ENCODE measurements around the gene ROM1.

ROM1 gene

GRCh38 chr11:62621027-62621566, 8.0 kb downstream of the ROM1 start:
- peaks cover 30% of the 10 kb centered on the region for H3K36me3 ChIP-seq
- 0 out of 2 replicates have a peak, but pooled peaks cover 5% of the 10 kb centered on the region for H4K20me1 ChIP-seq
- no peaks in the 10 kb centered on the region for H3K27me3 ChIP-seq
- H3K4me1 ChIP-seq: peaks cover 55% of the 10 kb centered on the region
- no peak for TF ChIP-seq Cebpa-rat (IDR thresholded peaks at IDR 0.05)
- peak overlapping the region; percentile 85 for H3K4me3 ChIP-seq
- H3K9ac ChIP-seq: peak overlapping the region; percentile 91
- H3K9me3 ChIP-seq: no peaks in the 10 kb centered on the region
- peak overlapping the region; percentile 97 for H3K4me2 ChIP-seq
- peak overlapping the region; percentile 88 for H3K27ac ChIP-seq

GRCh38 chr11:62621567-62622470, 8.8 kb downstream of the ROM1 start, which contains the start of gene B3GAT3:
B3GAT3 (minus strand) TSS chr11:62621986; CDS start chr11:62621947, 39 bp downstream.
- Histone ChIP-seq H3K27me3 (no peaks in the 10 kb centered on the region), H3K4me3 (peak within 1 kb of the TSS; percentile 85), H3K4me2 (peak within 1 kb of the TSS; percentile 97), H3K4me1 (peaks cover 58% of the 10 kb centered on the region), H3K9me3 (no peaks in the 10 kb centered on the region), H3K36me3 (peaks cover 30% of the 10 kb centered on the region), H3K9ac (peak within 1 kb of the TSS; percentile 91), H3K27ac (peak within 1 kb of the TSS; percentile 88), H4K20me1 (0 out of 2 replicates have a peak, but pooled peaks cover 5% of the 10 kb centered on the region)
- TF ChIP-seq Cebpa-rat (IDR thresholded peaks at IDR 0.05): peak; percentile 87

- Histone ChIP-seq H3K4me2 (peak overlapping the region; percentile 97), H3K9ac (no peak overlapping the region), H3K36me3 (peaks cover 30% of the 10 kb centered on the region), H3K4me1 (peaks cover 58% of the 10 kb centered on the region), H3K9me3 (no peaks in the 10 kb centered on the region), H3K27ac (peak overlapping the region; percentile 88; the same call in 1 of the 2 replicates), H4K20me1 (0 out of 2 replicates have a peak, but pooled peaks cover 5% of the 10 kb centered on the region), H3K4me3 (peak overlapping the region; percentile 85; the same call in 1 of the 2 replicates), H3K27me3 (no peaks in the 10 kb centered on the region)
- no peak for TF ChIP-seq Cebpa-rat (IDR thresholded peaks at IDR 0.05)
Measured at GRCh38 chr11:62622476-62623089, 9.5 kb downstream of the ROM1 start.

- Histone ChIP-seq H3K9ac (no peak overlapping the region), H3K4me3 (no peak overlapping the region), H3K9me3 (no peaks in the 10 kb centered on the region), H3K27ac (no peak overlapping the region), H3K27me3 (no peaks in the 10 kb centered on the region), H3K4me2 (no peak overlapping the region), H4K20me1 (0 out of 2 replicates have a peak, but pooled peaks cover 5% of the 10 kb centered on the region), H3K36me3 (peaks cover 79% of the 10 kb centered on the region), H3K4me1 (peaks cover 35% of the 10 kb centered on the region)
- no peak for TF ChIP-seq Cebpa-rat (IDR thresholded peaks at IDR 0.05)
Measured at GRCh38 chr11:62627713-62628112, 14.7 kb downstream of the ROM1 start.

- Histone ChIP-seq H3K36me3 (peaks cover 100% of the 10 kb centered on the region), H3K27ac (no peak overlapping the region), H4K20me1 (peaks cover 19% of the 10 kb centered on the region; the same call in 1 of the 2 replicates), H3K4me2 (no peak overlapping the region), H3K4me3 (no peak overlapping the region), H3K9ac (no peak overlapping the region), H3K4me1 (peaks cover 11% of the 10 kb centered on the region; the same call in 1 of the 2 replicates), H3K9me3 (no peaks in the 10 kb centered on the region), H3K27me3 (no peaks in the 10 kb centered on the region)
- TF ChIP-seq Cebpa-rat (IDR thresholded peaks at IDR 0.05): no peak
Measured at GRCh38 chr11:62632492-62632891, 19.4 kb downstream of the ROM1 start.

GRCh38 chr11:62644220-62644619, 31.2 kb downstream of the ROM1 start:
- Histone ChIP-seq H4K20me1 (peaks cover 89% of the 10 kb centered on the region), H3K36me3 (peaks cover 73% of the 10 kb centered on the region), H3K4me3 (no peak overlapping the region), H3K9ac (no peak overlapping the region), H3K9me3 (no peaks in the 10 kb centered on the region), H3K4me2 (peak overlapping the region; percentile 92; the same call in 1 of the 2 replicates), H3K27ac (no peak overlapping the region), H3K4me1 (peaks cover 54% of the 10 kb centered on the region), H3K27me3 (no peaks in the 10 kb centered on the region)
- no peak for TF ChIP-seq Cebpa-rat (IDR thresholded peaks at IDR 0.05)

GRCh38 chr11:62645671-62645945, 32.6 kb downstream of the ROM1 start:
- Histone ChIP-seq H3K4me2 (peak overlapping the region; percentile 92), H3K27me3 (no peaks in the 10 kb centered on the region), H3K4me3 (peak overlapping the region; percentile 97), H4K20me1 (peaks cover 88% of the 10 kb centered on the region), H3K4me1 (peaks cover 58% of the 10 kb centered on the region), H3K9me3 (no peaks in the 10 kb centered on the region), H3K9ac (peak overlapping the region; percentile 98), H3K36me3 (peaks cover 76% of the 10 kb centered on the region), H3K27ac (peak overlapping the region; percentile 97)
- no peak for TF ChIP-seq Cebpa-rat (IDR thresholded peaks at IDR 0.05)

- H3K27ac ChIP-seq: peak within 1 kb of the TSS; percentile 97
- H3K9ac ChIP-seq: peak within 1 kb of the TSS; percentile 98
- peaks cover 76% of the 10 kb centered on the region for H3K36me3 ChIP-seq
- no peaks in the 10 kb centered on the region for H3K9me3 ChIP-seq
- H3K4me1 ChIP-seq: peaks cover 53% of the 10 kb centered on the region
- H3K4me3 ChIP-seq: peak within 1 kb of the TSS; percentile 97
- no peak for TF ChIP-seq Cebpa-rat (IDR thresholded peaks at IDR 0.05)
- peak within 1 kb of the TSS; percentile 92 for H3K4me2 ChIP-seq
- H3K27me3 ChIP-seq: no peaks in the 10 kb centered on the region
- peaks cover 88% of the 10 kb centered on the region for H4K20me1 ChIP-seq
Measured at GRCh38 chr11:62645946-62646824, 33.1 kb downstream of the ROM1 start, which contains the start of gene GANAB. GANAB (minus strand) TSS chr11:62646613; CDS start chr11:62646599, 14 bp downstream.
